ENCODE measurements around the gene GSG1L.

The GSG1L gene

GRCh38 chr16:28062847-28063521 is 530 bp downstream of the GSG1L start:
- DNase-seq (ENCODE audit: low read depth): no peak

GRCh38 chr16:28062261-28062846 is 1.2 kb downstream of the GSG1L start:
- no peak for DNase-seq (ENCODE audit: low read depth)

GRCh38 chr16:28061352-28062101 is 2.0 kb downstream of the GSG1L start:
- no peak for DNase-seq (ENCODE audit: low read depth)

- no peak for DNase-seq (ENCODE audit: low read depth)
Observed at GRCh38 chr16:28059841-28060575, 3.5 kb downstream of the GSG1L start.

- DNase-seq (ENCODE audit: low read depth): peak; percentile 3
Observed at GRCh38 chr16:28058839-28059589, 4.5 kb downstream of the GSG1L start.

- no peak for DNase-seq (ENCODE audit: low read depth)
Observed at GRCh38 chr16:28057949-28058348, 5.6 kb downstream of the GSG1L start.

- no peak for DNase-seq (ENCODE audit: low read depth)
Observed at GRCh38 chr16:28053461-28053860, 10.1 kb downstream of the GSG1L start.

GRCh38 chr16:28052274-28053128 is 11.0 kb downstream of the GSG1L start:
- DNase-seq (ENCODE audit: low read depth): no peak

GRCh38 chr16:28051486-28051885 is 12.0 kb downstream of the GSG1L start:
- DNase-seq (ENCODE audit: low read depth): no peak

- no peak for DNase-seq (ENCODE audit: low read depth)
Observed at GRCh38 chr16:28042811-28043210, 20.7 kb downstream of the GSG1L start.

- no peak for DNase-seq (ENCODE audit: low read depth)
Observed at GRCh38 chr16:28041615-28042014, 21.9 kb downstream of the GSG1L start.

- DNase-seq (ENCODE audit: low read depth): no peak
Observed at GRCh38 chr16:28040039-28040438, 23.5 kb downstream of the GSG1L start.

- no peak for DNase-seq (ENCODE audit: low read depth)
Observed at GRCh38 chr16:28039493-28039892, 24.0 kb downstream of the GSG1L start.

- DNase-seq (ENCODE audit: low read depth): no peak
Observed at GRCh38 chr16:28038409-28038808, 25.1 kb downstream of the GSG1L start.

- no peak for DNase-seq (ENCODE audit: low read depth)
Observed at GRCh38 chr16:28035866-28036393, 27.6 kb downstream of the GSG1L start.

GRCh38 chr16:28033870-28034269 is 29.6 kb downstream of the GSG1L start:
- DNase-seq (ENCODE audit: low read depth): no peak

GRCh38 chr16:28029387-28030002 is 34.0 kb downstream of the GSG1L start:
- DNase-seq (ENCODE audit: low read depth): no peak

- no peak for DNase-seq (ENCODE audit: low read depth)
Observed at GRCh38 chr16:28027055-28027454, 36.5 kb downstream of the GSG1L start.

GRCh38 chr16:28025631-28026030 is 37.9 kb downstream of the GSG1L start:
- DNase-seq (ENCODE audit: low read depth): no peak

GRCh38 chr16:28019218-28019617 is 44.3 kb downstream of the GSG1L start:
- no peak for DNase-seq (ENCODE audit: low read depth)
